ENCODE data around the gene CCL20. TPM values are rescaled to one million over a fixed set of nuclear protein-coding genes. Genes with fewer than 3 reads are reported as not detected.
A peak's percentile ranks its signal among the peaks of the same experiment; 100 is the strongest.
"Not testable (repeated sequence)": the region's sequence is repeated elsewhere in the genome, so short reads cannot be mapped to it uniquely, and the experiment has no call there.

Gene CCL20
- total and polyA plus RNA-seq, 12 donors: 0.39 to 0.80 (median 0.46) TPM; not detected in 8

DNA sequence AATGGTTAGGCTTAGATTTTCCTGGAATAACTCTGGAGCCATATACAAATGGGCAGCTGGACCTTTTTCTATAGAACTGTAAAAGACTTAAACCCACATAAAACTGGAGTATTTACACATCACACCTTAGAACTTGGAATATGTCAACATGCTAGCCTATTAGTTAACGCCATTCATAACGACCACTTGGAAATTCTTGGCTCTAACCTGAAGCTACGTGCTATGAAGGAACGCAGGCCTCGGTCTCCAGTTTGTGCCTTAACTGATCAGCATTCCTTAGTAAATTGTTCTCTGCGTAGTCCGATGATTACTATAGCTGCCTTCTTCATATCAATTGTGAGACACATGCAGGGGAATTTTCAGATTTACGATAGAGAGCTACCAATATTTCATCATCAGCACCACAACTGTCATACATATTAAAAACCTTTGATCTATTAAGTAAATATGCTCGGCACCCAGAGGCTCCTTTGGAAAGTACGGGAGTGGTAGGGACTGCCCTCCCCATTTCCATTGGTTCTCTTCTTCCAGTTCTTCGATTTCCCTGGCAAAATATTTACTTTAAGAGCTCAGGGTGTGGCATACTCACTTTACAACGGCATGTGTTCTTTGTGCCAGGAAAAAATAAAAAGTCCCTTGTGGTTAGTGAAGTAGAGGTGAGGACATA, 17.5 kb upstream of the CCL20 start:
- no peak for TF ChIP-seq CTCF (IDR thresholded peaks at IDR 0.05)
- TF ChIP-seq POLR2A (IDR thresholded peaks at IDR 0.05): no peak
- Histone ChIP-seq H3K36me3 (replicated peaks in 1 of 2) (no peaks in the 10 kb centered on the region), H3K27me3 (no peaks in the 10 kb centered on the region), H3K9me3 (replicated peaks in 1 of 3) (no peaks in the 10 kb centered on the region), H3K4me1 (replicated peaks in 1 of 2) (no peaks in the 10 kb centered on the region), H3K27ac (no peak overlapping the region), H3K4me3 (no peak overlapping the region)
- 70 to 81% (median 75%) methylated on average over 12 of the region's 12 CpGs for WGBS, 4 donors
- no peak for DNase-seq
- intact Hi-C loops (cut with DNase I): no loop called here

DNA sequence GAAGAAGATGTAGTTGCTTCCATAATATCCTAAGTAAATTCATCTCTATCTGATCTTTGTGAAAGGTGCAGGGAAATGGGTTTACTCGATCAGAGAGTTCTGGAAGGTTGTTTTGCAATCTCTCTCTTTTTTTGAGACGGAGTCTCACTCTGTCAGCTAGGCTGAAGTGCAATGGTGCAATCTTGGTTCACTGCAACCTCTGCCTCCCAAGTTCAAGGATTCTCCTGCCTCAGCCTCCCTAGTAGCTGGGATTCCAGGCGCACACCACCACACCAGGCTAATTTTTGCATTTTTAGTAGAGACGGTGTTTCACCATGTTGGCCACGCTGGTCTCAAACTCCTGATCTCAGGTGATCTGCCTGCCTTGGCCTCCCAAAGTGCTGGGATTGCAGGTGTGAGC, 16.9 kb upstream of the CCL20 start:
- 79 to 95% (median 85%) methylated on average over 5 of the region's 5 CpGs for WGBS, 4 donors
- DNase-seq; H3K27me3 ChIP-seq; H3K9me3 ChIP-seq (replicated peaks in 1 of 3); H3K27ac ChIP-seq; intact Hi-C loops (cut with DNase I); H3K36me3 ChIP-seq (replicated peaks in 1 of 2); H3K4me3 ChIP-seq; H3K4me1 ChIP-seq (replicated peaks in 1 of 2): not testable (repeated sequence)

DNA sequence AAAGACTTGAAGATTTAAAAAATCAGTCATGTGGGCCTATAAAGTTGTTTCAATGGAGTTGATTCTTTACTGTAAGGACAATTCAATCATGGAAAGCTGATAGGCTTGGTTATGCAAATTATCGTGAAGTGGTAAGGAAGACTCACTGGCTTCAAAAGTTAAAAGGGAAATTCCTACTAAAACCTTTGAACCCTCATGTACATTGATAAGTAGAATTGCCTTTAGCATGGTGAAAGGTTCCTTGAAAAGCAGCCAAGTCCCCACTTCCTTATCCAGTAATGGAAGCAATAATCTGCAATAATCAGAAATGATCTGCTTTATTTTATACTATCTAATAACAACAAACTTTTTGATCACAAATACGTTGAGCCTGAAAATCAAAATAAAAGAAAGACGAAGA, 14.4 kb upstream of the CCL20 start:
- H3K4me3 ChIP-seq: no peak overlapping the region
- H3K4me1 ChIP-seq (replicated peaks in 1 of 2): no peaks in the 10 kb centered on the region
- no peaks in the 10 kb centered on the region for H3K27me3 ChIP-seq
- no peak overlapping the region for H3K27ac ChIP-seq
- TF ChIP-seq CTCF (IDR thresholded peaks at IDR 0.05) (no peak), POLR2A (IDR thresholded peaks at IDR 0.05) (no peak)
- no peaks in the 10 kb centered on the region for H3K36me3 ChIP-seq (replicated peaks in 1 of 2)
- 70 to 80% (median 78%) methylated on average over 3 of the region's 3 CpGs for WGBS, 4 donors
- H3K9me3 ChIP-seq (replicated peaks in 1 of 3): no peaks in the 10 kb centered on the region
- intact Hi-C loops (cut with DNase I): no loop called here
- no peak for DNase-seq

GRCh38 chr2:227802882-227803281, 10.8 kb upstream of the CCL20 start:
- 62 to 73% (median 66%) methylated on average over 2 of the region's 2 CpGs for WGBS, 4 donors
- no peaks in the 10 kb centered on the region for H3K9me3 ChIP-seq (replicated peaks in 1 of 3)
- no peaks in the 10 kb centered on the region for H3K27me3 ChIP-seq
- intact Hi-C loops (cut with DNase I): no loop called here
- no peak for DNase-seq
- no peaks in the 10 kb centered on the region for H3K4me1 ChIP-seq (replicated peaks in 1 of 2)
- H3K4me3 ChIP-seq: no peak overlapping the region
- no peaks in the 10 kb centered on the region for H3K36me3 ChIP-seq (replicated peaks in 1 of 2)
- H3K27ac ChIP-seq: no peak overlapping the region
- TF ChIP-seq CTCF (IDR thresholded peaks at IDR 0.05) (no peak), POLR2A (IDR thresholded peaks at IDR 0.05) (no peak)

DNA sequence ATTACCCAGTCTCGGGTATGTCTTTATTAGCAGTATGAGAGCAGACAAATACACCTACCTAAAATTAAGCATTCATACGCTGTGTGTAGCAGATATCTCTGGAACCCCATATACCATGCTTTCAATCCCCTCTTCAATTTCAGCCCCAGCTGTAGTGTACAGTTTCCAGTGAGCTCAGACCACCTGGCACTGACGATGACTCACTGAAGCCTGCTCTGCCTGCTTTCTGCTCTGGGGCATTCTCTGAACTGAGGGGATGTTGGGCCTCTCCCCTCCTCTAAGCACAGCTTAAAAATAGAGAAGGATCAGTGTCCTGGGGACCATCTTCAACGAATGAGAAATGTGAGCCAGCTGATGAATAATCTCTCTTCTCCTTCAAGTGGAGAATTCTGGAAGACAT, 8.7 kb upstream of the CCL20 start:
- no peaks in the 10 kb centered on the region for H3K36me3 ChIP-seq (replicated peaks in 1 of 2)
- no peaks in the 10 kb centered on the region for H3K4me1 ChIP-seq (replicated peaks in 1 of 2)
- intact Hi-C loops (cut with DNase I): no loop called here
- 74 to 87% (median 81%) methylated on average over 4 of the region's 4 CpGs for WGBS, 4 donors
- TF ChIP-seq CTCF (IDR thresholded peaks at IDR 0.05): no peak
- no peak for TF ChIP-seq POLR2A (IDR thresholded peaks at IDR 0.05)
- H3K4me3 ChIP-seq: no peak overlapping the region
- H3K27ac ChIP-seq: peak overlapping the region in 1 of 5 donors; percentile 22
- no peaks in the 10 kb centered on the region for H3K27me3 ChIP-seq
- no peak for DNase-seq
- H3K9me3 ChIP-seq (replicated peaks in 1 of 3): no peaks in the 10 kb centered on the region

Measured in adrenal gland (tissue), 12 donors.